GM12873 (cell line): ENCODE measurements around the gene OR1J4.

ENCODE experiments used
- TF ChIP-seq, protein P1 (sequence below): IDR thresholded peaks from 2 replicates; pipeline ENCODE4 v1.5.1; 2012; ENCODE audit warnings: low read depth, mild to moderate bottlenecking, moderate library complexity, low read length, control low read depth; ENCODE audit not compliant: insufficient read depth; ENCODE audit errors: missing control alignments

Gene OR1J4

DNA sequence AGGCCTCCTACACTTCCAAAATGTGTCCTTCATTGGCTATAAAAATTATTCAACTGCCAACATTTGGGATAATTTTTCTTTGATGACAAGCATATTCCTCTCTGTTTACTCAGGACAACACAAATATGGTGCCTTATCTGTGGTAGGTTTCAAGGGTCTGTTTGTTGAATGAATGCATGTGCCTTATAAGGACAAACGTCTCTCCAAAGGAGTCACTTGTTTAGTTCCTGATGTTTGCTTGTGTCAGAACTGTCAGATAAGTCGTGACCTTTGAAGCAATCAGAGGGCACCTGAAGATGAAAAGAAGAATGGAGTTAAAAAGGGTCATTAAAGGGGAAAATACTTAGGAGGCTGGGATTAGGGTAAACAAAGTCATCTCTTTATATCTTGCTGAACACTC is 12.0 kb upstream of the OR1J4 start:
- TF ChIP-seq, protein P1, sequence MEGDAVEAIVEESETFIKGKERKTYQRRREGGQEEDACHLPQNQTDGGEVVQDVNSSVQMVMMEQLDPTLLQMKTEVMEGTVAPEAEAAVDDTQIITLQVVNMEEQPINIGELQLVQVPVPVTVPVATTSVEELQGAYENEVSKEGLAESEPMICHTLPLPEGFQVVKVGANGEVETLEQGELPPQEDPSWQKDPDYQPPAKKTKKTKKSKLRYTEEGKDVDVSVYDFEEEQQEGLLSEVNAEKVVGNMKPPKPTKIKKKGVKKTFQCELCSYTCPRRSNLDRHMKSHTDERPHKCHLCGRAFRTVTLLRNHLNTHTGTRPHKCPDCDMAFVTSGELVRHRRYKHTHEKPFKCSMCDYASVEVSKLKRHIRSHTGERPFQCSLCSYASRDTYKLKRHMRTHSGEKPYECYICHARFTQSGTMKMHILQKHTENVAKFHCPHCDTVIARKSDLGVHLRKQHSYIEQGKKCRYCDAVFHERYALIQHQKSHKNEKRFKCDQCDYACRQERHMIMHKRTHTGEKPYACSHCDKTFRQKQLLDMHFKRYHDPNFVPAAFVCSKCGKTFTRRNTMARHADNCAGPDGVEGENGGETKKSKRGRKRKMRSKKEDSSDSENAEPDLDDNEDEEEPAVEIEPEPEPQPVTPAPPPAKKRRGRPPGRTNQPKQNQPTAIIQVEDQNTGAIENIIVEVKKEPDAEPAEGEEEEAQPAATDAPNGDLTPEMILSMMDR: no peak

DNA sequence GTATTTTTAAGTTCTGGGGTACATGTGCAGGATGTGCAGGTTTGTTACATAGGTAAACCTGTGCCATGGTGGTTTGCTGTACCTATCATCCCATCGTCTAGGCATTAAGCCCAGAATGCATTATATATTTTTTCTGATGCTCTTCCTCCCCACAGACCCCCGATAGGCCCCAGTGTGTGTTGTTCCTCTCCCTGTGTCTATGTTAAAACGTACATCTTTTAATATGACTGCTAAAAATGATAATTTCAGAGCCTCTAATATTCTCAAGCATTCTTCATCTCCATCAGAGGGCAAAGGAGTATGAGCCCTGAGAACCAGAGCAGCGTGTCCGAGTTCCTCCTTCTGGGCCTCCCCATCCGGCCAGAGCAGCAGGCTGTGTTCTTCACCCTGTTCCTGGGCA is 8.4 kb upstream of the OR1J4 start, which contains the start of gene OR1J2:
TSS of gene OR1J2 (plus strand) at position 301 of the 400 bp plus-strand sequence. CDS start at position 301, 0 bp downstream.
- TF ChIP-seq, protein P1: no peak

DNA sequence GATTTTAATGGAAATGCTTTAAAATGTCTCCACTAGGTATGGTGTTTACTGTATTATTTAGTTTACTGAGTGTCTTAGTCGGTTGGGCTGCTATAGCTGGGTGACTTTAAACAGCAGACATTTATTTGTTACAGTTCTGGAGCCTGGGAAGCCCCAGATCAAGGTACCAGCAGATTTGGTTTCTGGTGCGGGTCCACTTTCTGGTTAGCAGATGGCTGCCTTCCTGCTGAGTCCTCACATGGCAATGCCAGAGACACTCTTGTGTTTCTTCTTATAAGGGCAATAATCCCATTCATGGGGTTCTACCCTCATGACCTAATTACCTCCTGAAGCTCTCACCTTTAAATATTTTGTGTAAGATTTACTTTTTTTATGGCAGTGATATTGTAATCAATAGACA is 715 bp upstream of the OR1J4 start:
- TF ChIP-seq, protein P1: no peak

DNA sequence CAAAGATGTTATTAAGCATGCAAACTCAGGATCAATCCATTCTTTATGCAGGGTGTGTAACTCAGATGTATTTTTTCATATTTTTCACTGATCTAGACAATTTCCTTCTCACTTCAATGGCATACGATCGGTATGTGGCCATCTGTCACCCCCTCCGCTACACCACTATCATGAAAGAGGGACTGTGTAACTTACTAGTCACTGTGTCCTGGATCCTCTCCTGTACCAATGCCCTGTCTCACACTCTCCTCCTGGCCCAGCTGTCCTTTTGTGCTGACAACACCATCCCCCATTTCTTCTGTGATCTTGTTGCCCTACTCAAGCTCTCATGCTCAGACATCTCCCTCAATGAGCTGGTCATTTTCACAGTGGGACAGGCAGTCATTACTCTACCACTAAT is 435 bp downstream of the OR1J4 start:
- TF ChIP-seq, protein P1: no peak

DNA sequence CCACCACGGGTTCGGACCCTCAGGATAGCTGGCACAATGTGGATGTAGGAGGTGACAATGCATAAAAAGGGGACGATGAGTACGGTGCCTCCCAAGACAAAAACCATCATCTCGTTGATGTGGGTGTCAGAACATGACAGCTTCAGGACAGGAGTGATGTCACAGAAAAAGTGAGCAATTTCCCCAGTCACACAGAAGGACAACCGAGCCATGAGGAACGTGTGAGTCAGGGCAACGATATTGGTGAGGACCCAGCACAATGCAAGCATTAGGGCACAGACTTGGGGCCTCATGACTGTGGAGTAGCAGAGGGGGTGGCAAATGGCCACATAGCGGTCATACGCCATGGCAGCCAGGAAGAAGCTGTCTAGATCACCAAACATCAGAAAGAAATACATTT is 7.7 kb downstream of the OR1J4 start:
- TF ChIP-seq, protein P1: no peak

DNA sequence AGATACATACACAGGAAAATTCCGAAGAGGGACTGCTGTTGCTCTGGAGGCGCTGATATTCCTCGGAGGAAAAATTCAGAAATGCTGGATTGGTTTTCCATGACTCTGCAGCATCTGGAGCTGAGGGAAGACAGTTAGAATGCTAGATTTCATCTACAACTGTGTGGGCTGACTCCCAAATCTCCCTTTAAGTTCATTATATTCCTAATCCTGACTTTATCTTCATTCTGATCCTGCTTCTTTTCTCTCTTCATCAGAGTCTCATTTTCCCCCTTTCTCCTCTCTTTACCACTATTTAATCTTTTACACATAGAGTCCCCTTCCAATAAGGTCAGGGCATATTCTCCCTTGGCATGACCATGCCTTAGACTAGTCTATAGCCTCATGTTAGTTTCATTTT is 8.3 kb downstream of the OR1J4 start, which contains the start of gene OR1N1:
TSS of gene OR1N1 (minus strand) at position 101 of the 400 bp plus-strand sequence. CDS start at position 101, 0 bp downstream.
- TF ChIP-seq, protein P1: no peak

DNA sequence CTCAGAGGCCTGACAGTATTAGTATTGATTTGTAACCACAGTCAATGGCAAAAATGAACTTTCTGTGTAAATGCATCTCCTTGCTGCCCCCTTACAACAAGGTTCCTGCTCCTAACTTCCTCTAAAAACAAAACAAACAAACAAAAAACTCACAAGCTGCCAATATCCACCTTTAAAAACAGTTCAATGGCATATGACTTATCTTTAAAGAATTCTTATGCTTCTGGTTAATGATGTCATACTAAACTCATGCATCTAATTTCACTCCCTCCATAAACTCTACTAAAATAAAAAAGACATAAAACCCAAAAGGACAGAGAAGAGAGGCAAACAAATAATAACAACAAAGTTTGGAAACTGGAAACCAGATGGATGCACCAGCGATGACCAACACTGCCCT is 17.2 kb downstream of the OR1J4 start:
- TF ChIP-seq, protein P1: no peak
